ENCODE results near the gene ZNF790. TPM values are rescaled to one million over a fixed set of nuclear protein-coding genes. Genes with fewer than 3 reads are reported as not detected.

ZNF790 gene
- total RNA-seq, 1 experiment from 2014 or later = 6.8 TPM

DNA sequence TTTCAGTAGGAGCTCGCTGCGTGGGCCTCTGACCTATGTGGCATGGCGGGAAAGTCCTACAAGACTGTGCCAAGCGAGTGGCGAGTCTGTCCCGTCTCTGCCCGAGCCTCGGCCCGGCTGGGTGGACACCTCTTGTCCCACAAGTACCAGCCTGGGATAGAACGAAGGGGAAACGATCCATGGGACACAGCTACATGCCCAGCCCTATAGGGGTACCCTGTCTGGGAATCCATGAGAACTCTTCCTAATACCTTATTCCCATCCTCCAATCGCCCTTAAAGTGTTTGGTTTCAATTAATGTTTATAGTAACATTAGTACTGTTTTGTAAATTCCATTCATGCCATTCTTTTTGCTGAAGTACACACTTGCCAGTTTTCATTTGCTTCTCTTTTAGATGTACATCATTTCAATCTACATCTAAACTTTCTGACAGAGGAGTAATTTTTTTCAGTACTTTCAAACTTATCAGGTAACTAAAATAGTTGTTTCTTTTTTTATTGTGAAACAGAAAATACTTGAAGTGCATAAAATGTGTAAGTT is 667 bp upstream of the ZNF790 start (continued):
- TF ChIP-seq CBFB (CRISPR knock-in tag; IDR thresholded peaks at IDR 0.05; ENCODE audit: low read depth) = no peak
- TF ChIP-seq, protein P1, sequence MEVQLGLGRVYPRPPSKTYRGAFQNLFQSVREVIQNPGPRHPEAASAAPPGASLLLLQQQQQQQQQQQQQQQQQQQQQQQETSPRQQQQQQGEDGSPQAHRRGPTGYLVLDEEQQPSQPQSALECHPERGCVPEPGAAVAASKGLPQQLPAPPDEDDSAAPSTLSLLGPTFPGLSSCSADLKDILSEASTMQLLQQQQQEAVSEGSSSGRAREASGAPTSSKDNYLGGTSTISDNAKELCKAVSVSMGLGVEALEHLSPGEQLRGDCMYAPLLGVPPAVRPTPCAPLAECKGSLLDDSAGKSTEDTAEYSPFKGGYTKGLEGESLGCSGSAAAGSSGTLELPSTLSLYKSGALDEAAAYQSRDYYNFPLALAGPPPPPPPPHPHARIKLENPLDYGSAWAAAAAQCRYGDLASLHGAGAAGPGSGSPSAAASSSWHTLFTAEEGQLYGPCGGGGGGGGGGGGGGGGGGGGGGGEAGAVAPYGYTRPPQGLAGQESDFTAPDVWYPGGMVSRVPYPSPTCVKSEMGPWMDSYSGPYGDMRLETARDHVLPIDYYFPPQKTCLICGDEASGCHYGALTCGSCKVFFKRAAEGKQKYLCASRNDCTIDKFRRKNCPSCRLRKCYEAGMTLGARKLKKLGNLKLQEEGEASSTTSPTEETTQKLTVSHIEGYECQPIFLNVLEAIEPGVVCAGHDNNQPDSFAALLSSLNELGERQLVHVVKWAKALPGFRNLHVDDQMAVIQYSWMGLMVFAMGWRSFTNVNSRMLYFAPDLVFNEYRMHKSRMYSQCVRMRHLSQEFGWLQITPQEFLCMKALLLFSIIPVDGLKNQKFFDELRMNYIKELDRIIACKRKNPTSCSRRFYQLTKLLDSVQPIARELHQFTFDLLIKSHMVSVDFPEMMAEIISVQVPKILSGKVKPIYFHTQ (CRISPR knock-in tag; IDR thresholded peaks at IDR 0.05) = no peak
- TF ChIP-seq MYBL2 (CRISPR knock-in tag; IDR thresholded peaks at IDR 0.05) = no peak
- no peak for TF ChIP-seq ZNF219 (CRISPR knock-in tag; IDR thresholded peaks at IDR 0.05; ENCODE audit: borderline replicate concordance)
- no peak for TF ChIP-seq ZNF423 (CRISPR knock-in tag; IDR thresholded peaks at IDR 0.05)

DNA sequence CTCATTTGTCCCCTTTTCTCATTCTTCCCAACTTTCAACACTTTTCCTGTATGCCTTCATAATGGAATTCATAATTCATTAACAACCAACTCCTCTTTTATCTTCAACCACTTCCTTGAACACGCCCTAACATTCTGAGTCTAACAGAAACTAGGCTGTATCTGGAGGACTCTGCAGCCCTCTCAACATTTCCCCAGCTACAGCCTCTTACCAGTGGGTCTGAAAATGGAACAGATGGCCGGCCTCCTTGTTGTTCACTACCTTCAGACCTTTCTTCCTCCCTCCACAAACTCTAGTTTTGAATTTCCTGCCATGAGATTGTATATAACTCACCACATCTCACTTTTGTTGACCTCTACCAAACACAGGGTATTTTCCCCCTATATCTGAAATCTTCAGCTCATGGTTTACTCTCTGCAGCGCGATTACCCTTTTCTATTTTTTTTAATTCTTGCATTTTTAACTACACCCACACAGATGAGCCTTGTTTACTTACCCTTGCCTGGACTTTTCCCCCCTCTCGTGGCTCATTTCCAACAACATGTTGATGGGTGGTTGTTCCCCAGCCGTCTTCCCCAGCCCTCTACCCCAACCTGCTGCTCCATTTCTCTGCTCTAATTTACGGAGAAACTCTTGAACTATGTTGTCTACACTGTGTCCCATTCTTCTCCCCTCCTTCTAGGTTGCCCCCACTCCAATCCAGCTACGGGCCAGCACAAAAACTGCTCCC is 846 bp downstream of the ZNF790 start:
- no peak for TF ChIP-seq GABPB1 (CRISPR knock-in tag; IDR thresholded peaks at IDR 0.05)
- TF ChIP-seq, protein P2, sequence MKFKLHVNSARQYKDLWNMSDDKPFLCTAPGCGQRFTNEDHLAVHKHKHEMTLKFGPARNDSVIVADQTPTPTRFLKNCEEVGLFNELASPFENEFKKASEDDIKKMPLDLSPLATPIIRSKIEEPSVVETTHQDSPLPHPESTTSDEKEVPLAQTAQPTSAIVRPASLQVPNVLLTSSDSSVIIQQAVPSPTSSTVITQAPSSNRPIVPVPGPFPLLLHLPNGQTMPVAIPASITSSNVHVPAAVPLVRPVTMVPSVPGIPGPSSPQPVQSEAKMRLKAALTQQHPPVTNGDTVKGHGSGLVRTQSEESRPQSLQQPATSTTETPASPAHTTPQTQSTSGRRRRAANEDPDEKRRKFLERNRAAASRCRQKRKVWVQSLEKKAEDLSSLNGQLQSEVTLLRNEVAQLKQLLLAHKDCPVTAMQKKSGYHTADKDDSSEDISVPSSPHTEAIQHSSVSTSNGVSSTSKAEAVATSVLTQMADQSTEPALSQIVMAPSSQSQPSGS (CRISPR knock-in tag; IDR thresholded peaks at IDR 0.05; ENCODE audit: borderline replicate concordance, low read depth) = no peak
- TF ChIP-seq ZNF232 (CRISPR knock-in tag; IDR thresholded peaks at IDR 0.05) = no peak
- TF ChIP-seq CREB1 (CRISPR knock-in tag; IDR thresholded peaks at IDR 0.05) = no peak
- no peak for TF ChIP-seq NFATC4 (CRISPR knock-in tag; IDR thresholded peaks at IDR 0.05)
- TF ChIP-seq TEAD1 (CRISPR knock-in tag; IDR thresholded peaks at IDR 0.05) = no peak
- TF ChIP-seq, protein P3, sequence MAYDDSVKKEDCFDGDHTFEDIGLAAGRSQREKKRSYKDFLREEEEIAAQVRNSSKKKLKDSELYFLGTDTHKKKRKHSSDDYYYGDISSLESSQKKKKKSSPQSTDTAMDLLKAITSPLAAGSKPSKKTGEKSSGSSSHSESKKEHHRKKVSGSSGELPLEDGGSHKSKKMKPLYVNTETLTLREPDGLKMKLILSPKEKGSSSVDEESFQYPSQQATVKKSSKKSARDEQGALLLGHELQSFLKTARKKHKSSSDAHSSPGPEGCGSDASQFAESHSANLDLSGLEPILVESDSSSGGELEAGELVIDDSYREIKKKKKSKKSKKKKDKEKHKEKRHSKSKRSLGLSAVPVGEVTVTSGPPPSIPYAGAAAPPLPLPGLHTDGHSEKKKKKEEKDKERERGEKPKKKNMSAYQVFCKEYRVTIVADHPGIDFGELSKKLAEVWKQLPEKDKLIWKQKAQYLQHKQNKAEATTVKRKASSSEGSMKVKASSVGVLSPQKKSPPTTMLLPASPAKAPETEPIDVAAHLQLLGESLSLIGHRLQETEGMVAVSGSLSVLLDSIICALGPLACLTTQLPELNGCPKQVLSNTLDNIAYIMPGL (CRISPR knock-in tag; IDR thresholded peaks at IDR 0.05) = no peak
- TF ChIP-seq, protein P4, sequence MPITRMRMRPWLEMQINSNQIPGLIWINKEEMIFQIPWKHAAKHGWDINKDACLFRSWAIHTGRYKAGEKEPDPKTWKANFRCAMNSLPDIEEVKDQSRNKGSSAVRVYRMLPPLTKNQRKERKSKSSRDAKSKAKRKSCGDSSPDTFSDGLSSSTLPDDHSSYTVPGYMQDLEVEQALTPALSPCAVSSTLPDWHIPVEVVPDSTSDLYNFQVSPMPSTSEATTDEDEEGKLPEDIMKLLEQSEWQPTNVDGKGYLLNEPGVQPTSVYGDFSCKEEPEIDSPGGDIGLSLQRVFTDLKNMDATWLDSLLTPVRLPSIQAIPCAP (CRISPR knock-in tag; IDR thresholded peaks at IDR 0.05) = no peak
- TF ChIP-seq, protein P5, sequence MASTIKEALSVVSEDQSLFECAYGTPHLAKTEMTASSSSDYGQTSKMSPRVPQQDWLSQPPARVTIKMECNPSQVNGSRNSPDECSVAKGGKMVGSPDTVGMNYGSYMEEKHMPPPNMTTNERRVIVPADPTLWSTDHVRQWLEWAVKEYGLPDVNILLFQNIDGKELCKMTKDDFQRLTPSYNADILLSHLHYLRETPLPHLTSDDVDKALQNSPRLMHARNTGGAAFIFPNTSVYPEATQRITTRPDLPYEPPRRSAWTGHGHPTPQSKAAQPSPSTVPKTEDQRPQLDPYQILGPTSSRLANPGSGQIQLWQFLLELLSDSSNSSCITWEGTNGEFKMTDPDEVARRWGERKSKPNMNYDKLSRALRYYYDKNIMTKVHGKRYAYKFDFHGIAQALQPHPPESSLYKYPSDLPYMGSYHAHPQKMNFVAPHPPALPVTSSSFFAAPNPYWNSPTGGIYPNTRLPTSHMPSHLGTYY (CRISPR knock-in tag; IDR thresholded peaks at IDR 0.05) = no peak
- TF ChIP-seq TP53 (CRISPR knock-in tag; IDR thresholded peaks at IDR 0.05) = no peak
- TF ChIP-seq ATF1 (CRISPR knock-in tag; IDR thresholded peaks at IDR 0.05) = no peak
- TF ChIP-seq, protein P6, sequence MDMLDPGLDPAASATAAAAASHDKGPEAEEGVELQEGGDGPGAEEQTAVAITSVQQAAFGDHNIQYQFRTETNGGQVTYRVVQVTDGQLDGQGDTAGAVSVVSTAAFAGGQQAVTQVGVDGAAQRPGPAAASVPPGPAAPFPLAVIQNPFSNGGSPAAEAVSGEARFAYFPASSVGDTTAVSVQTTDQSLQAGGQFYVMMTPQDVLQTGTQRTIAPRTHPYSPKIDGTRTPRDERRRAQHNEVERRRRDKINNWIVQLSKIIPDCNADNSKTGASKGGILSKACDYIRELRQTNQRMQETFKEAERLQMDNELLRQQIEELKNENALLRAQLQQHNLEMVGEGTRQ (CRISPR knock-in tag; IDR thresholded peaks at IDR 0.05) = no peak
- no peak for TF ChIP-seq ETV6 (CRISPR knock-in tag; IDR thresholded peaks at IDR 0.05)
- TF ChIP-seq, protein P7, sequence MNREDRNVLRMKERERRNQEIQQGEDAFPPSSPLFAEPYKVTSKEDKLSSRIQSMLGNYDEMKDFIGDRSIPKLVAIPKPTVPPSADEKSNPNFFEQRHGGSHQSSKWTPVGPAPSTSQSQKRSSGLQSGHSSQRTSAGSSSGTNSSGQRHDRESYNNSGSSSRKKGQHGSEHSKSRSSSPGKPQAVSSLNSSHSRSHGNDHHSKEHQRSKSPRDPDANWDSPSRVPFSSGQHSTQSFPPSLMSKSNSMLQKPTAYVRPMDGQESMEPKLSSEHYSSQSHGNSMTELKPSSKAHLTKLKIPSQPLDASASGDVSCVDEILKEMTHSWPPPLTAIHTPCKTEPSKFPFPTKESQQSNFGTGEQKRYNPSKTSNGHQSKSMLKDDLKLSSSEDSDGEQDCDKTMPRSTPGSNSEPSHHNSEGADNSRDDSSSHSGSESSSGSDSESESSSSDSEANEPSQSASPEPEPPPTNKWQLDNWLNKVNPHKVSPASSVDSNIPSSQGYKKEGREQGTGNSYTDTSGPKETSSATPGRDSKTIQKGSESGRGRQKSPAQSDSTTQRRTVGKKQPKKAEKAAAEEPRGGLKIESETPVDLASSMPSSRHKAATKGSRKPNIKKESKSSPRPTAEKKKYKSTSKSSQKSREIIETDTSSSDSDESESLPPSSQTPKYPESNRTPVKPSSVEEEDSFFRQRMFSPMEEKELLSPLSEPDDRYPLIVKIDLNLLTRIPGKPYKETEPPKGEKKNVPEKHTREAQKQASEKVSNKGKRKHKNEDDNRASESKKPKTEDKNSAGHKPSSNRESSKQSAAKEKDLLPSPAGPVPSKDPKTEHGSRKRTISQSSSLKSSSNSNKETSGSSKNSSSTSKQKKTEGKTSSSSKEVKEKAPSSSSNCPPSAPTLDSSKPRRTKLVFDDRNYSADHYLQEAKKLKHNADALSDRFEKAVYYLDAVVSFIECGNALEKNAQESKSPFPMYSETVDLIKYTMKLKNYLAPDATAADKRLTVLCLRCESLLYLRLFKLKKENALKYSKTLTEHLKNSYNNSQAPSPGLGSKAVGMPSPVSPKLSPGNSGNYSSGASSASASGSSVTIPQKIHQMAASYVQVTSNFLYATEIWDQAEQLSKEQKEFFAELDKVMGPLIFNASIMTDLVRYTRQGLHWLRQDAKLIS (CRISPR knock-in tag; IDR thresholded peaks at IDR 0.05; ENCODE audit: borderline replicate concordance) = no peak
- TF ChIP-seq ZNF423 (CRISPR knock-in tag; IDR thresholded peaks at IDR 0.05) = no peak
- TF ChIP-seq, protein P8, sequence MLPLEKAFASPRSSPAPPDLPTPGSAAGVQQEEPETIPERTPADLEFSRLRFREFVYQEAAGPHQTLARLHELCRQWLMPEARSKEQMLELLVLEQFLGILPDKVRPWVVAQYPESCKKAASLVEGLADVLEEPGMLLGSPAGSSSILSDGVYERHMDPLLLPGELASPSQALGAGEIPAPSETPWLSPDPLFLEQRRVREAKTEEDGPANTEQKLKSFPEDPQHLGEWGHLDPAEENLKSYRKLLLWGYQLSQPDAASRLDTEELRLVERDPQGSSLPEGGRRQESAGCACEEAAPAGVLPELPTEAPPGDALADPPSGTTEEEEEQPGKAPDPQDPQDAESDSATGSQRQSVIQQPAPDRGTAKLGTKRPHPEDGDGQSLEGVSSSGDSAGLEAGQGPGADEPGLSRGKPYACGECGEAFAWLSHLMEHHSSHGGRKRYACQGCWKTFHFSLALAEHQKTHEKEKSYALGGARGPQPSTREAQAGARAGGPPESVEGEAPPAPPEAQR (CRISPR knock-in tag; IDR thresholded peaks at IDR 0.05) = no peak
- CTCF ChIA-PET = interaction anchor here (3.2 kb wide), 1 partner anchor 13 kb away, joined by 16 read pairs; the partner anchor contains the start of gene ZNF345
- no peak overlapping the region for H3K4me3 Mint-ChIP-seq
- POLR2A ChIA-PET = interaction anchor here (3.4 kb wide), 1 partner anchor 13 kb away, joined by 35 read pairs; the partner anchor contains the start of gene ZNF345
- peaks cover 12% of the 10 kb centered on the region for H3K9me3 Mint-ChIP-seq
- peaks cover 5% of the 10 kb centered on the region; the same call in 1 of the 2 replicates for H3K4me1 Mint-ChIP-seq
- ATAC-seq (no peak; the same call in 1 of the 2 replicates), DNase-seq (ENCODE audit: low spot score) (no peak)
- H3K36me3 Mint-ChIP-seq = peaks cover 20% of the 10 kb centered on the region
- no peak overlapping the region for H3K27ac Mint-ChIP-seq
- H3K27me3 Mint-ChIP-seq (ENCODE audit: low read depth) = no peaks in the 10 kb centered on the region

Data from WTC11 (cell line).